ENCODE data around the gene IGFBP4. TPM values are rescaled to one million over a fixed set of nuclear protein-coding genes. Genes with fewer than 3 reads are reported as not detected.

Gene IGFBP4
- polyA plus RNA-seq, 1 experiment = 1,200 TPM

GRCh38 chr17:40503154-40503553, 59.9 kb downstream of the IGFBP4 start:
- no peak for TF ChIP-seq CTCF (IDR thresholded peaks at IDR 0.05; ENCODE audit: insufficient read depth, low read depth, low read length)
- ChIA-PET CTCF (interaction anchor here (0.6 to 1.0 kb wide), 2 partner anchors 27 to 62 kb away, joined by 3 read pairs; no protein-coding TSS in a partner anchor), POLR2A (no interaction called here)
- no peak for DNase-seq (ENCODE audit: low read depth)
- H3K36me3 ChIP-seq (ENCODE audit: control insufficient read depth, insufficient read depth, low read length) = no peaks in the 10 kb centered on the region
- no peak overlapping the region for H3K4me3 ChIP-seq (ENCODE audit: low read depth, low read length)
- H3K27me3 ChIP-seq (ENCODE audit: control insufficient read depth, insufficient read depth, low read length) = no peaks in the 10 kb centered on the region

- CTCF ChIA-PET = interaction anchor here (0.6 to 1.8 kb wide), 3 partner anchors 12 to 1455 kb away, joined by 3 to 8 read pairs (median 3); no protein-coding TSS in a partner anchor
Observed at GRCh38 chr17:40506786-40507185, 63.5 kb downstream of the IGFBP4 start.

More at GRCh38 chr17:40506786-40507185, 63.5 kb downstream of the IGFBP4 start:
- no peak for DNase-seq (ENCODE audit: low read depth)
- Histone ChIP-seq H3K36me3 (ENCODE audit: control insufficient read depth, insufficient read depth, low read length) (no peaks in the 10 kb centered on the region), H3K27me3 (ENCODE audit: control insufficient read depth, insufficient read depth, low read length) (no peaks in the 10 kb centered on the region), H3K4me3 (ENCODE audit: low read depth, low read length) (no peak overlapping the region)
- TF ChIP-seq CTCF (IDR thresholded peaks at IDR 0.05; ENCODE audit: insufficient read depth, low read depth, low read length) = no peak
- POLR2A ChIA-PET = no interaction called here

Other genes with a start within 250 kb of the IGFBP4 start
- 7.9 and 8.1 TPM in 2 replicates for gene WIPF2, start 224.1 kb upstream of the IGFBP4 start, polyA plus RNA-seq (2011; rRNA removed)
- gene CDC6, start 155.6 kb upstream of the IGFBP4 start, polyA plus RNA-seq (2011; rRNA removed) = 5.6 and 9.8 TPM in 2 replicates
- 6.3 and 6.5 TPM in 2 replicates for gene RARA, start 134.3 kb upstream of the IGFBP4 start, polyA plus RNA-seq (2011; rRNA removed)
- 0.48 and 0.56 TPM in 2 replicates for gene GJD3, start 78.7 kb upstream of the IGFBP4 start, polyA plus RNA-seq (2011; rRNA removed)
- gene TOP2A, start 25.6 kb upstream of the IGFBP4 start, polyA plus RNA-seq (2011; rRNA removed) = 31.8 and 69.6 TPM in 2 replicates
- 0.12 and 0.40 TPM in 2 replicates for gene TNS4, start 58.2 kb downstream of the IGFBP4 start, polyA plus RNA-seq (2011; rRNA removed)
- gene CCR7, start 122.0 kb downstream of the IGFBP4 start, polyA plus RNA-seq (2011; rRNA removed) = 0.07 and 0.45 TPM in 2 replicates
- 54.6 and 64.0 TPM in 2 replicates for gene SMARCE1, start 204.4 kb downstream of the IGFBP4 start, polyA plus RNA-seq (2011; rRNA removed)
- not detected in 2 replicates for gene KRT222, start 221.7 kb downstream of the IGFBP4 start, polyA plus RNA-seq (2011; rRNA removed)

All from BJ (cell line).